Measurements from ENCODE around the gene PRPSAP2. TPM values are rescaled to one million over a fixed set of nuclear protein-coding genes. Genes with fewer than 3 reads are reported as not detected.

The PRPSAP2 gene
- polyA plus RNA-seq, 1 donor (not counting 4 experiments of a cell fraction or from before 2014, with no cell fraction given) = 39.1 TPM

GRCh38 chr17:18948476-18949006 is 90.6 kb downstream of the PRPSAP2 start:
- no peaks in the 10 kb centered on the region for H3K9me1 ChIP-seq (ENCODE audit: control insufficient read depth, extremely low read depth, insufficient read depth, low read length)
- H3K36me3 ChIP-seq (ENCODE audit: control insufficient read depth in 2 of 2, extremely low read depth in 1 of 2, insufficient read depth in 2 of 2, low read length in 2 of 2) = no peaks in the 10 kb centered on the region
- H3K9ac ChIP-seq (ENCODE audit: control insufficient read depth, extremely low read depth, insufficient read depth, low read length) = no peak overlapping the region
- H3K79me2 ChIP-seq (ENCODE audit: control insufficient read depth, insufficient read depth, low read length) = no peaks in the 10 kb centered on the region
- H3K4me1 ChIP-seq (ENCODE audit: control insufficient read depth, extremely low read depth, insufficient read depth, low read length) = peaks cover 10% of the 10 kb centered on the region
- no peak overlapping the region for H3K4me2 ChIP-seq (ENCODE audit: control insufficient read depth, extremely low read depth, insufficient read depth, low read depth, low read length)
- TF ChIP-seq CTCF (optimal IDR thresholded peaks at IDR 0.05 in 1 of 3, IDR thresholded peaks at IDR 0.05 in 1 of 3, conservative IDR thresholded peaks at IDR 0.05 in 1 of 3; ENCODE audit: extremely low read depth in 1 of 3, insufficient read depth in 2 of 3, low read length in 3 of 3) = no peak
- TF ChIP-seq EZH2 (IDR thresholded peaks at IDR 0.05; ENCODE audit: low read length) = no peak
- H2AFZ ChIP-seq (ENCODE audit: control insufficient read depth, low read length) = no peak overlapping the region
- no peaks in the 10 kb centered on the region for H3K9me3 ChIP-seq (ENCODE audit: control insufficient read depth, low read depth, low read length)
- dilution Hi-C loops (cut with MboI; ENCODE audit: extremely low pct_ligation_motif_present, low sequenced_read_pairs) = no loop called here
- H3K4me3 ChIP-seq (ENCODE audit: control insufficient read depth in 2 of 3, extremely low read depth in 1 of 3, insufficient read depth in 2 of 3, low read depth in 1 of 3, low read length in 3 of 3) = no peak overlapping the region
- FAIRE-seq (no peak), DNase-seq (ENCODE audit: low read depth, low spot score) (no peak)
- no peaks in the 10 kb centered on the region for H4K20me1 ChIP-seq (ENCODE audit: control insufficient read depth, extremely low read depth, insufficient read depth, low read length)
- peaks cover 19% of the 10 kb centered on the region for H3K27me3 ChIP-seq (ENCODE audit: control insufficient read depth, extremely low read depth, insufficient read depth, low read length)
- no peak overlapping the region for H3K27ac ChIP-seq (ENCODE audit: control insufficient read depth, insufficient read depth, low read length)

DNA sequence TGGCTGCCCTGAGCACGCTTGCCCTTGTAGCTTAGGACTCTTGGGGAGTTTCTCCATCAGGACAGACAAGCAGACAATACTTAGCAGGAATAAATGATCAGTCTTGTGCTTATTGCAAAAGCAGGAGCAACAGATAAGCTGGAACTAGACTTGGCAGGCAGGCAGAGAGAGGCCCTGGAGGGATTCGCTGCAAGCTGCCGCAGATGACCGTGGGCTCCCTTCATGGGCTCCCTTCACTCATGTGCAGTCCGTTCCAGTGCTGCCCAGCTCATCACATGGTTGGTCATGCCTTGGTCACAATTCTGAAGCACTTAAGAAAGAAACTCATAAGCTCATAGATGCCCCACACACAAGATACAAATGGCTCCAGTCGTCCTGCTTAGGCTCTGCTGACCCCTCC is 91.6 kb downstream of the PRPSAP2 start:
- peak overlapping the region; percentile 51 for H3K4me2 ChIP-seq (ENCODE audit: control insufficient read depth, extremely low read depth, insufficient read depth, low read depth, low read length)
- no peaks in the 10 kb centered on the region for H3K79me2 ChIP-seq (ENCODE audit: control insufficient read depth, insufficient read depth, low read length)
- H3K9ac ChIP-seq (ENCODE audit: control insufficient read depth, extremely low read depth, insufficient read depth, low read length) = no peak overlapping the region
- no peaks in the 10 kb centered on the region for H4K20me1 ChIP-seq (ENCODE audit: control insufficient read depth, extremely low read depth, insufficient read depth, low read length)
- TF ChIP-seq CTCF (optimal IDR thresholded peaks at IDR 0.05 in 1 of 3, IDR thresholded peaks at IDR 0.05 in 1 of 3, conservative IDR thresholded peaks at IDR 0.05 in 1 of 3; ENCODE audit: extremely low read depth in 1 of 3, insufficient read depth in 2 of 3, low read length in 3 of 3) (no peak), EZH2 (IDR thresholded peaks at IDR 0.05; ENCODE audit: low read length) (no peak)
- dilution Hi-C loops (cut with MboI; ENCODE audit: extremely low pct_ligation_motif_present, low sequenced_read_pairs) = no loop called here
- FAIRE-seq (no peak), DNase-seq (ENCODE audit: low read depth, low spot score) (no peak)
- peaks cover 10% of the 10 kb centered on the region for H3K4me1 ChIP-seq (ENCODE audit: control insufficient read depth, extremely low read depth, insufficient read depth, low read length)
- no peaks in the 10 kb centered on the region for H3K9me1 ChIP-seq (ENCODE audit: control insufficient read depth, extremely low read depth, insufficient read depth, low read length)
- H3K4me3 ChIP-seq (ENCODE audit: control insufficient read depth in 2 of 3, extremely low read depth in 1 of 3, insufficient read depth in 2 of 3, low read depth in 1 of 3, low read length in 3 of 3) = no peak overlapping the region
- H2AFZ ChIP-seq (ENCODE audit: control insufficient read depth, low read length) = peak overlapping the region; percentile 58
- peaks cover 19% of the 10 kb centered on the region for H3K27me3 ChIP-seq (ENCODE audit: control insufficient read depth, extremely low read depth, insufficient read depth, low read length)
- H3K36me3 ChIP-seq (ENCODE audit: control insufficient read depth in 2 of 2, extremely low read depth in 1 of 2, insufficient read depth in 2 of 2, low read length in 2 of 2) = no peaks in the 10 kb centered on the region
- H3K27ac ChIP-seq (ENCODE audit: control insufficient read depth, insufficient read depth, low read length) = no peak overlapping the region
- no peaks in the 10 kb centered on the region for H3K9me3 ChIP-seq (ENCODE audit: control insufficient read depth, low read depth, low read length)
